Measurements from ENCODE around the gene SGCD.

SGCD gene

GRCh38 chr5:156812959-156813358, 486.0 kb downstream of the SGCD start:
- no peak for DNase-seq

- DNase-seq, result no peak
Measured at GRCh38 chr5:156815988-156816599, 489.1 kb downstream of the SGCD start.

Measured in NCI-H1436 treated with DMSO at 0.1 percent for 48 hours (cell line).